ENCODE data around the gene G6PC3. TPM values are rescaled to one million over a fixed set of nuclear protein-coding genes. Genes with fewer than 3 reads are reported as not detected.

Gene G6PC3
- total and polyA plus RNA-seq, 9 donors, result 14.4 to 56.7 (median 37.1) TPM

DNA sequence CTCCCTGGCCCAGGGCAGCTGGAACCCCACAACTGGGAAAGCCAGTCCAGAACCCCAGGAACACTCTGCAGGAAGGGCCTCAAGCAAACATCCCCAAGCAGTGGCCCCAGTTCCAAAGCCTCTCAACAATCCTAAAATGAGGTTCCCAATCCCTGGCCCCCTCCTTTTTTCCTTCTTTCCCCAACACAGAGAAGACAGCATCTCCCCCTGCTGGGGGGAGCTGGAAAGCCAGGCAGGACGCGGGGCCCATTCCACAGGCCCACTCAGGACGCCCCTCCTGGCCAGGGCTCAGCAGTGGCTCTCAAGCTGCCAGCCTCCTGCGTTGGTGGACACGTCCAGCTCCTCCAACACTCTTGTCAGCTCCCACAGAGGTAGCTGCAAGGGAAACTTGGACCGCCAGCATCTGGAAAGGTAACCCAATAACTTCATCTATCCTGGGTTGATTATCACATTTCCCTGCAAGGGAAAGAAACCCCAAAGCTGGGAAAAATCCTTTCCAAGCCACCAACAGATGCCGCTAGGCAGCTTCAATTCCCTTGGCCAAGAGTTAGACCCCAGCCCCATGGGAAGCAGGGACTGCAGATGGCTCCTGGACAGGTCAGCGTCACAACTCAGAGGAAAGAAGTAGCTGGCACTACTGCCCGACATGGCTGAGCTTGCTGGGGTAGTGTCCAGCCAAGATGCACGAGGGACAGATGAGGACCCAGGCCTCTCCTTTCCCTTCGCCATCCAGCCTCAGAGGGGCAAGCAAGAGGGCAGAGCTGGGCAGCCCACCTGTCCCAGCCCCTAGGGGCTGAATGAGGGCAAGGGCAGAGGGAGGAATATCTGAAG is 45.3 kb downstream of the G6PC3 start:
- DNase-seq, result peak in 3 of 5 donors; percentile 37 to 67 (median 66)
- intact Hi-C loops (cut with DNase I), result loop anchor here in 1 of 4 donors (2.0 kb wide), 1 partner anchor 41 kb away; no protein-coding TSS in a partner anchor
- TF ChIP-seq EP300 (IDR thresholded peaks at IDR 0.05) (no peak), POLR2A (IDR thresholded peaks at IDR 0.05) (no peak)
- TF ChIP-seq, protein P1, sequence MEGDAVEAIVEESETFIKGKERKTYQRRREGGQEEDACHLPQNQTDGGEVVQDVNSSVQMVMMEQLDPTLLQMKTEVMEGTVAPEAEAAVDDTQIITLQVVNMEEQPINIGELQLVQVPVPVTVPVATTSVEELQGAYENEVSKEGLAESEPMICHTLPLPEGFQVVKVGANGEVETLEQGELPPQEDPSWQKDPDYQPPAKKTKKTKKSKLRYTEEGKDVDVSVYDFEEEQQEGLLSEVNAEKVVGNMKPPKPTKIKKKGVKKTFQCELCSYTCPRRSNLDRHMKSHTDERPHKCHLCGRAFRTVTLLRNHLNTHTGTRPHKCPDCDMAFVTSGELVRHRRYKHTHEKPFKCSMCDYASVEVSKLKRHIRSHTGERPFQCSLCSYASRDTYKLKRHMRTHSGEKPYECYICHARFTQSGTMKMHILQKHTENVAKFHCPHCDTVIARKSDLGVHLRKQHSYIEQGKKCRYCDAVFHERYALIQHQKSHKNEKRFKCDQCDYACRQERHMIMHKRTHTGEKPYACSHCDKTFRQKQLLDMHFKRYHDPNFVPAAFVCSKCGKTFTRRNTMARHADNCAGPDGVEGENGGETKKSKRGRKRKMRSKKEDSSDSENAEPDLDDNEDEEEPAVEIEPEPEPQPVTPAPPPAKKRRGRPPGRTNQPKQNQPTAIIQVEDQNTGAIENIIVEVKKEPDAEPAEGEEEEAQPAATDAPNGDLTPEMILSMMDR (IDR thresholded peaks at IDR 0.05), result peak in 2 of 3 donors; percentile 57 to 74
- Histone ChIP-seq H3K4me1 (ENCODE audit: insufficient read depth) (peaks cover 19% of the 10 kb centered on the region), H3K4me3 (no peak overlapping the region), H3K36me3 (no peaks in the 10 kb centered on the region), H3K27ac (peak overlapping the region in 1 of 2 donors; percentile 0), H3K27me3 (no peaks in the 10 kb centered on the region), H3K9me3 (no peaks in the 10 kb centered on the region)
- 49 to 59% (median 52%) methylated on average over 11 of the region's 11 CpGs for WGBS, 3 donors

GRCh38 chr17:44117351-44117750 is 46.8 kb downstream of the G6PC3 start:
- WGBS, 3 donors, result 73 to 76% (median 76%) methylated on average over 18 of the region's 18 CpGs
- no peaks in the 10 kb centered on the region for H3K36me3 ChIP-seq
- peaks cover 18% of the 10 kb centered on the region for H3K4me1 ChIP-seq (ENCODE audit: insufficient read depth)
- H3K4me3 ChIP-seq, result no peak overlapping the region
- no peak for DNase-seq
- intact Hi-C loops (cut with DNase I), result no loop called here
- H3K9me3 ChIP-seq, result no peaks in the 10 kb centered on the region
- H3K27ac ChIP-seq, result no peak overlapping the region
- no peak for TF ChIP-seq EP300 (IDR thresholded peaks at IDR 0.05)
- no peak for TF ChIP-seq POLR2A (IDR thresholded peaks at IDR 0.05)
- H3K27me3 ChIP-seq, result no peaks in the 10 kb centered on the region

DNA sequence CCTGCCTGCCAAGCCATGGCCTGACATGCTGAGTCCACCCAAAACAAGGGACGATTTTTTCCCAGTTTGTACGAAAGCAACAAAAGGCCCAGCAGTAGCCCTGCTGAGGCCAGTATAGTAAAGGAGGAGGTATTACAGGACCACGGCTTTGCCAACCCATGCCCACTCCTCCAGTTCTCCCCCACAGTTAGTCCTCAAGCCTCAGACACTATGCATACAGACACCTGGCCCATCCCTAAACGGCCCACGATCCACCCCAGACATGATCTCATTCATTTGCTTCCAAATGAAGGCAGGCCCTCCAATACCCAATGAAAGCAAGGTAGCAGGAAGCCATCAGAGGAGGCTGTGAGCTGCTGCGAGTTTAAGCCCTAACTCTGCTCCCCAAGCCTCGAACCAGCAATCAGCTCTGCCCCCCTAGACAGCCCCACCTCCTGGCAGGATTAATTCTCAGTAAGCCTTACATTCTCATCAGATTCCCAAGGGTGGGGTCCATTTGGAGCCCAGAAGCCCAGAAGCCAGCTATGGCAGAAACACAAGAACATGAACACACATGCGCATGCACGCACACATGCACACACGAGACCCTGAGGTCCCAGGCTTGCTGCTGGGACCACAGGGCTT is 48.0 kb downstream of the G6PC3 start:
- Histone ChIP-seq H3K9me3 (no peaks in the 10 kb centered on the region), H3K4me3 (no peak overlapping the region), H3K27ac (no peak overlapping the region), H3K36me3 (no peaks in the 10 kb centered on the region), H3K27me3 (no peaks in the 10 kb centered on the region), H3K4me1 (ENCODE audit: insufficient read depth) (peaks cover 18% of the 10 kb centered on the region)
- intact Hi-C loops (cut with DNase I), result no loop called here
- DNase-seq, result no peak
- WGBS, 3 donors, result 62 to 72% (median 71%) methylated on average over 10 of the region's 10 CpGs
- TF ChIP-seq POLR2A (IDR thresholded peaks at IDR 0.05) (no peak), EP300 (IDR thresholded peaks at IDR 0.05) (no peak)
- TF ChIP-seq, protein P1 (IDR thresholded peaks at IDR 0.05), result no peak

DNA sequence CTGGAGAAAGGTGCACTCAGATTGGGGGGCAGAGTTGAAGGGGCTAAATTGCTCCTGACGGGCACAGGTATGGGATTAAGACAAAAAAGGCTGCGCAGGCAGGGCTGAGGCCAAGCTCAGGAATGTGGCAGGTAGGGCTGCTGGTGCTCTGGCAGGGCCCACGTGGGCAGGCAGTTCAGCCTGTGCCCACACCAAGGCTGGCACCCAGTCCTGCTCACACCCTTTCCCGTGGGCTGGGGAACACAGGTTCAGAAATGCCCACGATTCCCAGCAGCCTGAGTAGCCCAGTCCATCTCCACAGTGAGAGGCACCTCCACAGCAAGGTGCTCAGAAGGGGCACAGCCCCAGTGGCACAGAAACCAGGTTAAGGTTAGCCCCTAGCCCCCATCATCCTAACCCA is 48.5 kb downstream of the G6PC3 start:
- 67 to 76% (median 73%) methylated on average over 5 of the region's 5 CpGs for WGBS, 3 donors
- no peak for TF ChIP-seq POLR2A (IDR thresholded peaks at IDR 0.05)
- TF ChIP-seq, protein P1 (IDR thresholded peaks at IDR 0.05), result no peak
- TF ChIP-seq EP300 (IDR thresholded peaks at IDR 0.05), result no peak
- H3K4me3 ChIP-seq, result no peak overlapping the region
- H3K9me3 ChIP-seq, result no peaks in the 10 kb centered on the region
- peaks cover 18% of the 10 kb centered on the region for H3K4me1 ChIP-seq (ENCODE audit: insufficient read depth)
- H3K27ac ChIP-seq, result no peak overlapping the region
- intact Hi-C loops (cut with DNase I), result no loop called here
- H3K27me3 ChIP-seq, result no peaks in the 10 kb centered on the region
- no peak for DNase-seq
- H3K36me3 ChIP-seq, result no peaks in the 10 kb centered on the region

All from ovary (tissue), 9 donors.